ENCODE results near the gene NR2C1.

GRCh38 chr12:95002754-95003153 lies 70.7 kb downstream of the NR2C1 start:
- TF ChIP-seq EZH2phosphoT487 (IDR thresholded peaks at IDR 0.05; ENCODE audit: borderline replicate concordance, low read length) (no peak), CTCF (IDR thresholded peaks at IDR 0.05; ENCODE audit: low read depth, low read length, poor library complexity, severe bottlenecking) (no peak)
